Vagina (tissue), 2 donors: ENCODE results near the gene DOCK4. TPM values are rescaled to one million over a fixed set of nuclear protein-coding genes. Genes with fewer than 3 reads are reported as not detected.

Source experiments
- DNase-seq, 2 donors: peaks; one replicate each; pipeline ENCODE4 v3.0.0-alpha.2; 2017; ENCODE audit errors: extremely low spot score in 2 of 2
- H3K27ac ChIP-seq: fragments of 200-600 bp; sonication (generic); one replicate; pipeline ENCODE4 v1.5.1; 2019
- H3K27me3 ChIP-seq: fragments of 200-600 bp; sonication (generic); one replicate; pipeline ENCODE4 v1.5.1; 2019
- H3K36me3 ChIP-seq, 2 donors: fragments of 200-600 bp; sonication (generic); one replicate each; pipeline ENCODE4 v1.5.1; 2017 to 2019
- H3K4me1 ChIP-seq: fragments of 200-600 bp; sonication (generic); one replicate; pipeline ENCODE4 v1.5.1; 2019
- H3K4me3 ChIP-seq, 2 donors: fragments of 200-600 bp; sonication (generic); 1 replicate in 1 of 2; 2 replicates in 1 of 2; pipeline ENCODE4 v1.5.1; 2016 to 2019
- H3K9me3 ChIP-seq: fragments of 200-600 bp; sonication (generic); one replicate; pipeline ENCODE4 v1.5.1; 2019
- POLR2A ChIP-seq, 2 donors: fragments of 450-650 bp; IDR thresholded peaks; one replicate each; pipeline ENCODE4 v1.6.1; 2017; ENCODE audit warnings: antibody characterized with exemption in 2 of 2, mild to moderate bottlenecking in 2 of 2, moderate library complexity in 2 of 2
- POLR2AphosphoS5 ChIP-seq, 2 donors: sonication (generic); formaldehyde crosslinking; IDR thresholded peaks; one replicate each; pipeline ENCODE4 v1.9.0; 2017; ENCODE audit warnings: antibody characterized with exemption in 2 of 2, mild to moderate bottlenecking in 2 of 2, low read depth in 1 of 2; ENCODE audit not compliant: insufficient read depth in 1 of 2
- intact Hi-C: fragments of 100-400 bp; cut with DNase I; formaldehyde crosslinking; loops from one replicate; pipeline ENCODE4 v1.15.1; 2023
- total RNA-seq: library from RNA; depleted of rRNA; stranded (reverse); fragments of >200 nt; gene quantifications from one replicate; pipeline ENCODE4 v1.2.3, GENCODE V29; 2016
- TF ChIP-seq, protein P1 (sequence below), 3 experiments: fragments of 450-650 bp in 2 of 3; fragments of 200-600 bp in 1 of 3; sonication (generic) in 1 of 3; IDR thresholded peaks; one replicate each; pipeline ENCODE4 v1.5.1; 2017 to 2019; ENCODE audit warnings: antibody characterized with exemption in 3 of 3, mild to moderate bottlenecking in 2 of 3, moderate library complexity in 2 of 3

Gene DOCK4
- total RNA-seq, 1 donor from 2014 or later = 40.3 TPM

DNA sequence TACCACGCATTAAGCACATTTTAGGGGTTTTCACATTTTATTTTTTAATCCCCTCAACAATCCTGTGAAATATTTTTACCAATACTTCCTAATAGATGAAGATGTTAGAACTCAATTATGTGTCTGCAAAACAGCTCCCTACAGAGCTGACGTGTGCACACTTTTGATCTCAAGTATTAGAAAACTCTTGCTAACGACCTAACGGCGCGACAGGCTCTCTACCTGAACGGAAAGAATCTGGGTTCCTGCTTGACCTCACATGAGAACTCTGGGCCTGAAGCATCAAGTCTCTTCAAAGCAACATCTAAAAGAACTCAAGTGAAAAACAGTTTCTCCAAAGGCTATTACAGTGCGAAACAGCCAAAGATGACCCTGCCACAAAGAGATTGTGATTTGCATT, 113.9 kb downstream of the DOCK4 start:
- Histone ChIP-seq H3K36me3 (no peaks in the 10 kb centered on the region), H3K27me3 (no peaks in the 10 kb centered on the region), H3K27ac (no peak overlapping the region), H3K4me3 (no peak overlapping the region), H3K9me3 (no peaks in the 10 kb centered on the region), H3K4me1 (no peaks in the 10 kb centered on the region)
- intact Hi-C loops = no loop called here
- TF ChIP-seq, protein P1, sequence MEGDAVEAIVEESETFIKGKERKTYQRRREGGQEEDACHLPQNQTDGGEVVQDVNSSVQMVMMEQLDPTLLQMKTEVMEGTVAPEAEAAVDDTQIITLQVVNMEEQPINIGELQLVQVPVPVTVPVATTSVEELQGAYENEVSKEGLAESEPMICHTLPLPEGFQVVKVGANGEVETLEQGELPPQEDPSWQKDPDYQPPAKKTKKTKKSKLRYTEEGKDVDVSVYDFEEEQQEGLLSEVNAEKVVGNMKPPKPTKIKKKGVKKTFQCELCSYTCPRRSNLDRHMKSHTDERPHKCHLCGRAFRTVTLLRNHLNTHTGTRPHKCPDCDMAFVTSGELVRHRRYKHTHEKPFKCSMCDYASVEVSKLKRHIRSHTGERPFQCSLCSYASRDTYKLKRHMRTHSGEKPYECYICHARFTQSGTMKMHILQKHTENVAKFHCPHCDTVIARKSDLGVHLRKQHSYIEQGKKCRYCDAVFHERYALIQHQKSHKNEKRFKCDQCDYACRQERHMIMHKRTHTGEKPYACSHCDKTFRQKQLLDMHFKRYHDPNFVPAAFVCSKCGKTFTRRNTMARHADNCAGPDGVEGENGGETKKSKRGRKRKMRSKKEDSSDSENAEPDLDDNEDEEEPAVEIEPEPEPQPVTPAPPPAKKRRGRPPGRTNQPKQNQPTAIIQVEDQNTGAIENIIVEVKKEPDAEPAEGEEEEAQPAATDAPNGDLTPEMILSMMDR (IDR thresholded peaks at IDR 0.05) = no peak
- no peak for TF ChIP-seq POLR2AphosphoS5 (IDR thresholded peaks at IDR 0.05; ENCODE audit: insufficient read depth in 1 of 2, low read depth in 1 of 2)
- TF ChIP-seq POLR2A (IDR thresholded peaks at IDR 0.05) = no peak
- DNase-seq = no peak

DNA sequence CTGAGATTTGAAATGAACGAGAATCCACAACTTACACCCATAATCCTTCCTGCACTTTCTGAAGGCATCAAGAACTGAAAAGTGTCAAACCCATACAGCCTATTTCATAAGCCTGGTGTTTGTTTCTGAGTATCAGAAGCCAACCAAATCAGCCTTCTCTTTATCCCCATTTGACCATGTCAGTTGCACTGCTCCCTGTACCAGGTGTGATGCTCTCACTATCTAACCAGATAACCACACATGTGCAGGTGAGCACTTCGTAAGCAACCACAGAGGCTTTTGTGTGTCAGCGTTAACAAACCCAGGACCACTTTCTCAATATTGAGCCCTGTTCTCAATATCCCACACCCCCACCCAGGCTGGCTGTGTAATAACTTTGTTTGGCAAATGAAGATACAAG, 114.4 kb downstream of the DOCK4 start:
- DNase-seq = no peak
- TF ChIP-seq POLR2A (IDR thresholded peaks at IDR 0.05) = no peak
- TF ChIP-seq, protein P1 (IDR thresholded peaks at IDR 0.05) = no peak
- no peak for TF ChIP-seq POLR2AphosphoS5 (IDR thresholded peaks at IDR 0.05; ENCODE audit: insufficient read depth in 1 of 2, low read depth in 1 of 2)
- H3K9me3 ChIP-seq = no peaks in the 10 kb centered on the region
- intact Hi-C loops = no loop called here
- H3K4me3 ChIP-seq = no peak overlapping the region
- no peak overlapping the region for H3K27ac ChIP-seq
- no peaks in the 10 kb centered on the region for H3K4me1 ChIP-seq
- H3K36me3 ChIP-seq = no peaks in the 10 kb centered on the region
- no peaks in the 10 kb centered on the region for H3K27me3 ChIP-seq

DNA sequence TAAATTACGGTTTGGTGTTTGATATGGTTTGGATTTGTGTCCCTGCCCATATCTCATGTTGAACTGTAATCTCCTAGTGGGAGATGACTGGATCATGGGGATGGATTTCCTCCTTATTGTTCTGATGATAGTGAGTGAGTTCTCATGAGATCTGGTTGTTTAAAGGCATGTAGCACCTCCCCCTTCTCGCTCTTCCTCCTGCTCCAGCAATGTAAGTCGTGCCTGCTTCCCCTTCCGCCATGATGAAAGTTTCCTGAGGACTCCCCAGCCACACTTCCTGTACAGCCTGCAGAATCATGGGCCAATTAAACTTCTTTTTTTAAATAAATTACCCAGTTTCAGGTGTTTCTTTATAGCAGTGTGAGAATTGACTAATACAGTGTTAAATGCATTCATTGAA, 116.6 kb downstream of the DOCK4 start:
- H3K27ac ChIP-seq = no peak overlapping the region
- H3K9me3 ChIP-seq = no peaks in the 10 kb centered on the region
- DNase-seq = no peak
- TF ChIP-seq, protein P1 (IDR thresholded peaks at IDR 0.05) = no peak
- TF ChIP-seq POLR2A (IDR thresholded peaks at IDR 0.05) (no peak), POLR2AphosphoS5 (IDR thresholded peaks at IDR 0.05; ENCODE audit: insufficient read depth in 1 of 2, low read depth in 1 of 2) (no peak)
- intact Hi-C loops = no loop called here
- no peaks in the 10 kb centered on the region for H3K27me3 ChIP-seq
- H3K4me1 ChIP-seq = peaks cover 9% of the 10 kb centered on the region
- no peaks in the 10 kb centered on the region for H3K36me3 ChIP-seq
- H3K4me3 ChIP-seq = no peak overlapping the region

DNA sequence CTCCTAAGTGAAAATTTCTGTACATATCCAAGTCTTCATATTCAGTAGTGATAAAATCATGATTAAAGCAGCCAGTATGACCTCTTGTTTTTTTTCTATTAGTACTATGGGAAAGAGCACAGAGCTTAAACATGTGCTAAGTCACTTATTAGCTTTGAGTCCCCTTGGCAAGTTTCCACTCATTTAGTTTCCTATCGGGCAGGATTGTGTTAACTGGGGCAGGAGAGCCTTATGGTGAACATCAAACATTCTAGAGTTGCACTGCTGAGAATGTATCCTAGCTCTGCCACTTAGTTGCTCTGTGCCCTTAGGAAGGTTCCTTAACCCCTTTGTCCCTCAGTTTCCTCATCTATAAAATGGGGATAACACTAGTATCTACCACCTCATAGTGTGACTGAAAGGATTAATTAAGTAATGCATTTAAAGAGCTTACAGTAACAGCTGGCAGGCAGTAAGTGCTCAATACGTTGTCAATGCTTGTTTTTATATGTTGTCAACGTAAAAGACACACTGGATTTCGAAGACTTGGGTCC, 117.6 kb downstream of the DOCK4 start:
- H3K27ac ChIP-seq = no peak overlapping the region
- no peak for DNase-seq
- TF ChIP-seq POLR2AphosphoS5 (IDR thresholded peaks at IDR 0.05; ENCODE audit: insufficient read depth in 1 of 2, low read depth in 1 of 2) = no peak
- TF ChIP-seq, protein P1 (IDR thresholded peaks at IDR 0.05) = no peak
- TF ChIP-seq POLR2A (IDR thresholded peaks at IDR 0.05) = no peak
- no peaks in the 10 kb centered on the region for H3K9me3 ChIP-seq
- intact Hi-C loops = no loop called here
- H3K36me3 ChIP-seq = no peaks in the 10 kb centered on the region
- H3K27me3 ChIP-seq = no peaks in the 10 kb centered on the region
- peaks cover 19% of the 10 kb centered on the region for H3K4me1 ChIP-seq
- H3K4me3 ChIP-seq = no peak overlapping the region

DNA sequence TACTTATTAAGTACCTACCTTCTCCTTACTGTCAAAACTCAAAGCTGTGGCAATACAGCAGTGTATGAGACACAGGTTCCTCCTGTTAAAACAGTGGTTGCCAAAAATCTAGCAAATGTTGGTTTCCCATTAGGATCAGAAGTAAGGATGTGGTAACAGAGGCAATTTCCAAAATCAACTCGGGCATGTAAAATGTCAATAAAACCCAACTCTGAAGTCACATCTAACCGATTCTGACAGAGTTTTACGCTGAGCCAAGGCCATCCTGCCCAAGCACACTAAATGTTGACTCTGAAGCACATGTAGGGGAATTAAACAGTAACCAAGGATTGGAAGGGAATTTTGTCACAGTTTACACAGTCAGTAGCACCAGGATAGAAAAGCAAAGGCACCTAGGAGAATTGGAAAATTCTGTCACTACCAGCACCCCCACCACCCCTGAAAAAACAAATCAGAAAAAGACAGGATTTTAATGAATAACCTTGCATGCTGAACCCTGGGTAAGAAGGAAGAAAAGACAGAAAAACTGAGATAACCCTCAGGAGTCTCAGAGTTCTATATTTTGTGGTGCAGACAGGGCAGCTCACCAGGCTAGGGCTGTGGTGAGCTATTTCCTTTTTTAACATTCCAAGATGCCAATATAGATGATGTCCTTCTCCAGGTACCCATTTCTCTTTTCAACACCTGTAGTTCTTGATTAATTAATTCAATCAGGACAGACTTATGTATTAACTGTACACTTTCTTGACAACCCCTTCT, 119.5 kb downstream of the DOCK4 start:
- no peaks in the 10 kb centered on the region for H3K9me3 ChIP-seq
- H3K27me3 ChIP-seq = no peaks in the 10 kb centered on the region
- no peak overlapping the region for H3K27ac ChIP-seq
- intact Hi-C loops = no loop called here
- H3K4me1 ChIP-seq = peaks cover 19% of the 10 kb centered on the region
- DNase-seq = no peak
- TF ChIP-seq POLR2AphosphoS5 (IDR thresholded peaks at IDR 0.05; ENCODE audit: insufficient read depth in 1 of 2, low read depth in 1 of 2) = no peak
- TF ChIP-seq, protein P1 (IDR thresholded peaks at IDR 0.05) = no peak
- no peak for TF ChIP-seq POLR2A (IDR thresholded peaks at IDR 0.05)
- no peaks in the 10 kb centered on the region for H3K36me3 ChIP-seq
- no peak overlapping the region for H3K4me3 ChIP-seq
